BJ (cell line): Measurements from ENCODE around the gene TMEM178A. TPM values are rescaled to one million over a fixed set of nuclear protein-coding genes. Genes with fewer than 3 reads are reported as not detected.

Experiments
- CTCF ChIA-PET: fragments of 350-600 bp; formaldehyde crosslinking; extraction: SDS; loops from one replicate; lab custom pipeline; 2021; ENCODE audit warnings: antibody characterized with exemption, inconsistent platforms; lab: Yijun Ruan, JAX
- POLR2A ChIA-PET: fragments of 300-600 bp; sonication (Branson Sonifier 250); formaldehyde crosslinking; extraction: SDS; loops from one replicate; lab custom pipeline; 2021; ENCODE audit warnings: antibody characterized with exemption; lab: Charles Lee
- DNase-seq: peaks from one replicate; pipeline ENCODE4 v3.0.0-alpha.2; 2011; ENCODE audit warnings: low read depth
- H3K27me3 ChIP-seq: 2 replicates; pipeline ENCODE4 v1.6.0; 2011; ENCODE audit warnings: low read length; ENCODE audit not compliant: control insufficient read depth, insufficient read depth
- H3K36me3 ChIP-seq: 2 replicates; pipeline ENCODE4 v1.5.1; 2011; ENCODE audit warnings: low read length; ENCODE audit not compliant: control insufficient read depth, insufficient read depth
- H3K4me3 ChIP-seq: 2 replicates; pipeline ENCODE4 v1.5.1; 2011; ENCODE audit warnings: low read depth, mild to moderate bottlenecking, control low read depth, low read length
- CTCF ChIP-seq: IDR thresholded peaks from 2 replicates; pipeline ENCODE4 v1.5.1; 2011; ENCODE audit warnings: low read depth, mild to moderate bottlenecking, control low read depth, inconsistent platforms, low read length, moderate library complexity; ENCODE audit not compliant: insufficient read depth
- polyA plus RNA-seq: library from polyadenylated mRNA; depleted of rRNA; stranded (reverse); fragments of >200 nt; gene quantifications from 2 replicates; pipeline ENCODE4 v1.2.3, GENCODE V29; 2011

Gene TMEM178A
- polyA plus RNA-seq, 1 experiment = 2.0 TPM

- POLR2A ChIA-PET = no interaction called here
- no peak overlapping the region for H3K4me3 ChIP-seq
- H3K27me3 ChIP-seq = no peaks in the 10 kb centered on the region
- TF ChIP-seq CTCF = no peak
- no peaks in the 10 kb centered on the region for H3K36me3 ChIP-seq
- DNase-seq = no peak
- CTCF ChIA-PET = interaction anchor here (1.3 kb wide), 1 partner anchor 13 kb away, joined by 3 read pairs; no protein-coding TSS in a partner anchor
Observed at GRCh38 chr2:39706945-39707344, 41.2 kb downstream of the TMEM178A start.

- DNase-seq = no peak
- Histone ChIP-seq H3K4me3 (no peak overlapping the region), H3K27me3 (no peaks in the 10 kb centered on the region), H3K36me3 (no peaks in the 10 kb centered on the region)
- CTCF ChIA-PET = no interaction called here
- POLR2A ChIA-PET = no interaction called here
- TF ChIP-seq CTCF = no peak
Observed at GRCh38 chr2:39708003-39708402, 42.3 kb downstream of the TMEM178A start.

- Histone ChIP-seq H3K4me3 (no peak overlapping the region), H3K36me3 (no peaks in the 10 kb centered on the region), H3K27me3 (no peaks in the 10 kb centered on the region)
- ChIA-PET CTCF (interaction anchor here (0.8 kb wide), 1 partner anchor 10 kb away, joined by 3 read pairs; no protein-coding TSS in a partner anchor), POLR2A (no interaction called here)
- DNase-seq = no peak
- TF ChIP-seq CTCF = no peak
Observed at GRCh38 chr2:39710807-39711206, 45.1 kb downstream of the TMEM178A start.

- TF ChIP-seq CTCF = no peak
- H3K4me3 ChIP-seq = no peak overlapping the region
- no peaks in the 10 kb centered on the region for H3K27me3 ChIP-seq
- POLR2A ChIA-PET = no interaction called here
- H3K36me3 ChIP-seq = no peaks in the 10 kb centered on the region
- DNase-seq = no peak
- CTCF ChIA-PET = interaction anchor here (1.8 kb wide), 1 partner anchor 17 kb away, joined by 4 read pairs; no protein-coding TSS in a partner anchor
Observed at GRCh38 chr2:39712953-39713352, 47.2 kb downstream of the TMEM178A start.

- H3K36me3 ChIP-seq = no peaks in the 10 kb centered on the region
- no peaks in the 10 kb centered on the region for H3K27me3 ChIP-seq
- POLR2A ChIA-PET = no interaction called here
- CTCF ChIA-PET = interaction anchor here (0.9 to 1.7 kb wide), 3 partner anchors 12 to 19 kb away, joined by 3 to 5 read pairs (median 4); no protein-coding TSS in a partner anchor
- TF ChIP-seq CTCF = no peak
- H3K4me3 ChIP-seq = no peak overlapping the region
- no peak for DNase-seq
Observed at GRCh38 chr2:39715095-39715494, 49.4 kb downstream of the TMEM178A start.
